Suppressor macrophage (primary cell): ENCODE data around the gene FAM118A.
"Not testable (repeated sequence)": the region's sequence is repeated elsewhere in the genome, so short reads cannot be mapped to it uniquely, and the experiment has no call there.

ENCODE experiments used
- DNase-seq, 4 experiments: peaks; one replicate each; pipeline ENCODE4 v3.0.0-alpha.2; 2020 to 2022

Gene FAM118A

GRCh38 chr22:45331486-45331885, 21.8 kb downstream of the FAM118A start:
- DNase-seq, result no peak

- no peak for DNase-seq
These were observed 22.3 kb downstream of the FAM118A start for GRCh38 chr22:45332001-45332400.

GRCh38 chr22:45334068-45334467, 24.3 kb downstream of the FAM118A start:
- DNase-seq, result no peak

GRCh38 chr22:45334528-45334927, 24.8 kb downstream of the FAM118A start:
- no peak for DNase-seq

GRCh38 chr22:45335021-45335818, 25.5 kb downstream of the FAM118A start:
- no peak for DNase-seq

- no peak for DNase-seq
These were observed 26.3 kb downstream of the FAM118A start for GRCh38 chr22:45335854-45336522.

GRCh38 chr22:45336971-45337431, 27.3 kb downstream of the FAM118A start:
- peak; percentile 4 to 42 (median 22) for DNase-seq

- no peak for DNase-seq
These were observed 27.8 kb downstream of the FAM118A start for GRCh38 chr22:45337536-45337935.

- DNase-seq, result no peak
These were observed 29.1 kb downstream of the FAM118A start for GRCh38 chr22:45338795-45339194.

GRCh38 chr22:45340323-45340722, 30.6 kb downstream of the FAM118A start:
- DNase-seq, result no peak

GRCh38 chr22:45341498-45341897, 31.8 kb downstream of the FAM118A start:
- DNase-seq, result no peak

GRCh38 chr22:45343143-45343542, 33.4 kb downstream of the FAM118A start:
- DNase-seq, result no peak

- peak; percentile 11 to 58 (median 40) for DNase-seq
These were observed 34.6 kb downstream of the FAM118A start for GRCh38 chr22:45344334-45344733.

GRCh38 chr22:45349916-45350315, 40.2 kb downstream of the FAM118A start:
- DNase-seq, result no peak

- no peak for DNase-seq
These were observed 42.2 kb downstream of the FAM118A start for GRCh38 chr22:45351956-45352355.

GRCh38 chr22:45352757-45353156, 43.0 kb downstream of the FAM118A start:
- not testable (repeated sequence) for DNase-seq

- DNase-seq, result no peak
These were observed 44.1 kb downstream of the FAM118A start for GRCh38 chr22:45353786-45354185.

GRCh38 chr22:45357490-45357889, 47.8 kb downstream of the FAM118A start:
- DNase-seq, result no peak

GRCh38 chr22:45358127-45358526, 48.4 kb downstream of the FAM118A start:
- DNase-seq, result no peak

- DNase-seq, result no peak
These were observed 49.9 kb downstream of the FAM118A start for GRCh38 chr22:45359627-45360026.

- DNase-seq, result no peak
These were observed 57.0 kb downstream of the FAM118A start for GRCh38 chr22:45366713-45367112.

- DNase-seq, result not testable (repeated sequence)
These were observed 63.9 kb downstream of the FAM118A start for GRCh38 chr22:45373592-45373991.

GRCh38 chr22:45376009-45376408, 66.3 kb downstream of the FAM118A start:
- DNase-seq, result no peak

GRCh38 chr22:45376703-45377102, 67.0 kb downstream of the FAM118A start:
- peak; percentile 58 to 83 (median 74) for DNase-seq
